Gastrocnemius medialis (tissue), 4 donors: Measurements from ENCODE around the gene NTSR2. TPM values are rescaled to one million over a fixed set of nuclear protein-coding genes. Genes with fewer than 3 reads are reported as not detected.

Experiments
- ATAC-seq, 2 donors: fragments of 150-250 bp; one replicate each; pipeline ENCODE4 v1.9.1; 2016
- DNase-seq, 2 donors: peaks; one replicate each; pipeline ENCODE4 v3.0.0-alpha.2; 2019
- H3K27ac ChIP-seq, 4 donors: fragments of 200-600 bp; sonication (generic); 1 replicate in 1 of 4; 2 replicates in 3 of 4; pipeline ENCODE4 v1.5.1; 2016 to 2018; ENCODE audit warnings: mild to moderate bottlenecking in 2 of 4, moderate library complexity in 1 of 4
- H3K27me3 ChIP-seq, 3 donors: fragments of 200-600 bp; sonication (generic) in 2 of 3; 1 replicate in 1 of 3; 2 replicates in 2 of 3; pipeline versions ENCODE4 v1.5.1 to v1.6.0; 2016 to 2019; ENCODE audit warnings: mild to moderate bottlenecking in 1 of 3, moderate library complexity in 1 of 3
- H3K36me3 ChIP-seq, 2 donors: fragments of 200-600 bp; sonication (generic) in 1 of 2; one replicate each; pipeline ENCODE4 v1.5.1; 2017 to 2018
- H3K4me1 ChIP-seq, 2 donors: fragments of 200-600 bp; sonication (generic) in 1 of 2; one replicate each; pipeline ENCODE4 v1.5.1; 2016 to 2017; ENCODE audit warnings: mild to moderate bottlenecking in 2 of 2
- H3K4me3 ChIP-seq, 4 donors: fragments of 200-600 bp; sonication (generic) in 3 of 4; 1 replicate in 1 of 4; 2 replicates in 3 of 4; pipeline ENCODE4 v1.5.1; 2016 to 2019; ENCODE audit warnings: mild to moderate bottlenecking in 2 of 4
- H3K9me3 ChIP-seq, 3 donors: fragments of 200-600 bp; sonication (generic) in 2 of 3; 1 replicate in 1 of 3; 2 replicates in 2 of 3; pipeline ENCODE4 v1.5.1; 2016 to 2019
- CTCF ChIP-seq, 5 experiments: fragments of 450-650 bp in 3 of 5; fragments of 200-600 bp in 2 of 5; sonication (generic) in 2 of 5; IDR thresholded peaks in 4 of 5; conservative IDR thresholded peaks in 1 of 5; 1 replicate in 4 of 5; 2 replicates in 1 of 5; pipeline ENCODE4 v1.5.1; 2016 to 2019; ENCODE audit warnings: antibody characterized with exemption in 5 of 5, mild to moderate bottlenecking in 3 of 5, moderate library complexity in 3 of 5
- POLR2A ChIP-seq, 2 donors: fragments of 450-650 bp; IDR thresholded peaks; one replicate each; pipeline ENCODE4 v1.6.1; 2017; ENCODE audit warnings: antibody characterized with exemption in 2 of 2, mild to moderate bottlenecking in 2 of 2, moderate library complexity in 2 of 2
- in situ Hi-C, 4 donors: fragments of 200-750 bp; cut with MboI; loops; one replicate each; pipeline versions ENCODE4 v1.15.0 to v1.8.0; 2017; ENCODE audit warnings: low sequenced_read_pairs in 4 of 4
- intact Hi-C: fragments of 100-400 bp; cut with DNase I; formaldehyde crosslinking; loops from one replicate; pipeline ENCODE4 v1.15.1; 2023; ENCODE audit warnings: low total_unique reads
- total RNA-seq, 4 donors: library from RNA; depleted of rRNA; stranded (reverse); fragments of >200 nt; gene quantifications; one replicate each; pipeline versions ENCODE4 v1.1.0 to v1.2.3, GENCODE V29; 2016

The NTSR2 gene
- total RNA-seq, 4 donors from 2014 or later, result 0.62 to 0.85 TPM; not detected in 2

GRCh38 chr2:11679486-11680181 lies 9.6 kb upstream of the NTSR2 start:
- no peak for TF ChIP-seq POLR2A (IDR thresholded peaks at IDR 0.05)
- TF ChIP-seq CTCF (IDR thresholded peaks at IDR 0.05 in 4 of 5, conservative IDR thresholded peaks at IDR 0.05 in 1 of 5), result no peak
- peak overlapping the region; percentile 92 to 100 (median 93) for H3K27ac ChIP-seq

GRCh38 chr2:11679016-11679415 lies 9.0 kb upstream of the NTSR2 start:
- intact Hi-C loops, result no loop called here
- H3K4me3 ChIP-seq, result peak overlapping the region; percentile 52 to 63 (median 56)
- ATAC-seq, result no peak
- H3K9me3 ChIP-seq, result no peaks in the 10 kb centered on the region
- TF ChIP-seq POLR2A (IDR thresholded peaks at IDR 0.05), result no peak
- no peak for TF ChIP-seq CTCF (IDR thresholded peaks at IDR 0.05 in 4 of 5, conservative IDR thresholded peaks at IDR 0.05 in 1 of 5)
- H3K36me3 ChIP-seq, result no peaks in the 10 kb centered on the region
- DNase-seq, result peak in 1 of 2 donors; percentile 13
- in situ Hi-C loops, result loop anchor here in 1 of 4 donors (25.0 kb wide), 1 partner anchor 192 kb away; no protein-coding TSS in a partner anchor
- H3K4me1 ChIP-seq, result peaks cover 59 to 80% of the 10 kb centered on the region in 2 donors
- peak overlapping the region; percentile 92 to 100 (median 93) for H3K27ac ChIP-seq
- no peaks in the 10 kb centered on the region for H3K27me3 ChIP-seq

More at GRCh38 chr2:11679486-11680181, 9.6 kb upstream of the NTSR2 start:
- Histone ChIP-seq H3K4me3 (peak overlapping the region; percentile 52 to 63 (median 56)), H3K36me3 (no peaks in the 10 kb centered on the region), H3K27me3 (no peaks in the 10 kb centered on the region), H3K9me3 (no peaks in the 10 kb centered on the region), H3K4me1 (peaks cover 61 to 84% of the 10 kb centered on the region in 2 donors)
- intact Hi-C loops (loop anchor here (1.0 to 5.0 kb wide), 2 partner anchors 19 to 182 kb away; no protein-coding TSS in a partner anchor), in situ Hi-C loops (loop anchor here (10.0 to 25.0 kb wide), 4 partner anchors 85 to 192 kb away; no protein-coding TSS in a partner anchor)
- ATAC-seq, result no peak
- DNase-seq, result peak; percentile 1 to 32

- H3K27me3 ChIP-seq, result no peaks in the 10 kb centered on the region
- in situ Hi-C loops, result loop anchor here in 1 of 4 donors (25.0 kb wide), 1 partner anchor 191 kb away; no protein-coding TSS in a partner anchor
- DNase-seq (peak; percentile 61 to 74), ATAC-seq (peak; percentile 31 to 34)
- TF ChIP-seq POLR2A (IDR thresholded peaks at IDR 0.05) (peak; percentile 43 to 78), CTCF (IDR thresholded peaks at IDR 0.05 in 4 of 5, conservative IDR thresholded peaks at IDR 0.05 in 1 of 5) (no peak)
- intact Hi-C loops, result loop anchor here (1.0 kb wide), 1 partner anchor 80 kb away; no protein-coding TSS in a partner anchor
- no peaks in the 10 kb centered on the region for H3K36me3 ChIP-seq
- H3K4me1 ChIP-seq, result peaks cover 54 to 75% of the 10 kb centered on the region in 2 donors
- peak overlapping the region; percentile 92 to 100 (median 93) for H3K27ac ChIP-seq
- peak overlapping the region; percentile 52 to 63 (median 56) for H3K4me3 ChIP-seq
- no peaks in the 10 kb centered on the region for H3K9me3 ChIP-seq
Measured at GRCh38 chr2:11678306-11678960, 8.4 kb upstream of the NTSR2 start.

- in situ Hi-C loops (loop anchor here in 1 of 4 donors (25.0 kb wide), 1 partner anchor 190 kb away; no protein-coding TSS in a partner anchor), intact Hi-C loops (loop anchor here (1.0 to 2.0 kb wide), 2 partner anchors 19 to 79 kb away; no protein-coding TSS in a partner anchor)
- Histone ChIP-seq H3K36me3 (no peaks in the 10 kb centered on the region), H3K4me1 (peaks cover 51 to 65% of the 10 kb centered on the region in 2 donors), H3K4me3 (peak overlapping the region; percentile 52 to 63 (median 56)), H3K27me3 (no peaks in the 10 kb centered on the region), H3K27ac (peak overlapping the region; percentile 92 to 100 (median 93)), H3K9me3 (no peaks in the 10 kb centered on the region)
- DNase-seq (peak; percentile 93), ATAC-seq (peak; percentile 44 to 48)
- TF ChIP-seq POLR2A (IDR thresholded peaks at IDR 0.05), result peak; percentile 82 to 89
- no peak for TF ChIP-seq CTCF (IDR thresholded peaks at IDR 0.05 in 4 of 5, conservative IDR thresholded peaks at IDR 0.05 in 1 of 5)
Measured at GRCh38 chr2:11677136-11678055, 7.4 kb upstream of the NTSR2 start.
